Astrocyte of the spinal cord (primary cell): ENCODE results near the gene FASN.

Experiments
- DNase-seq: peaks from one replicate; pipeline ENCODE4 v3.0.0; 2011; ENCODE audit warnings: low read depth, low spot score
- H3K4me3 ChIP-seq: 2 replicates; pipeline ENCODE4 v1.5.1; 2011; ENCODE audit warnings: low read depth, mild to moderate bottlenecking, low read length, moderate library complexity
- CTCF ChIP-seq: IDR thresholded peaks from 2 replicates; pipeline ENCODE4 v1.5.1; 2012; ENCODE audit warnings: low read depth, mild to moderate bottlenecking, low read length, inconsistent platforms
- in situ Hi-C: cut with HindIII; loops from 2 replicates; pipeline ENCODE4 v1.10.0; 2017; ENCODE audit warnings: low sequenced_read_pairs

FASN gene

GRCh38 chr17:82056729-82057621 lies 41.1 kb downstream of the FASN start:
- no peak for DNase-seq
- no peak overlapping the region for H3K4me3 ChIP-seq
- TF ChIP-seq CTCF, result no peak
- in situ Hi-C loops, result no loop called here

- DNase-seq, result no peak
- in situ Hi-C loops, result no loop called here
- no peak for TF ChIP-seq CTCF
- H3K4me3 ChIP-seq, result no peak overlapping the region
These were observed 41.9 kb downstream of the FASN start for GRCh38 chr17:82055965-82056728.

GRCh38 chr17:82055023-82055964 lies 42.7 kb downstream of the FASN start:
- in situ Hi-C loops, result no loop called here

GRCh38 chr17:82054351-82055022 lies 43.5 kb downstream of the FASN start:
- in situ Hi-C loops, result no loop called here
- TF ChIP-seq CTCF, result no peak
- no peak overlapping the region for H3K4me3 ChIP-seq
- no peak for DNase-seq

More at GRCh38 chr17:82055023-82055964, 42.7 kb downstream of the FASN start:
- DNase-seq, result no peak
- TF ChIP-seq CTCF, result no peak
- no peak overlapping the region for H3K4me3 ChIP-seq

- in situ Hi-C loops, result no loop called here
- no peak overlapping the region for H3K4me3 ChIP-seq
- TF ChIP-seq CTCF, result no peak
- no peak for DNase-seq
These were observed 44.3 kb downstream of the FASN start for GRCh38 chr17:82053556-82054263.
